Measurements from ENCODE around the gene ARHGAP24. TPM values are rescaled to one million over a fixed set of nuclear protein-coding genes. Genes with fewer than 3 reads are reported as not detected.
A peak's percentile ranks its signal among the peaks of the same experiment; 100 is the strongest.
"Not testable (repeated sequence)": the region's sequence is repeated elsewhere in the genome, so short reads cannot be mapped to it uniquely, and the experiment has no call there.

The ARHGAP24 gene
- total RNA-seq, 2 experiments from 2014 or later, result not detected

DNA sequence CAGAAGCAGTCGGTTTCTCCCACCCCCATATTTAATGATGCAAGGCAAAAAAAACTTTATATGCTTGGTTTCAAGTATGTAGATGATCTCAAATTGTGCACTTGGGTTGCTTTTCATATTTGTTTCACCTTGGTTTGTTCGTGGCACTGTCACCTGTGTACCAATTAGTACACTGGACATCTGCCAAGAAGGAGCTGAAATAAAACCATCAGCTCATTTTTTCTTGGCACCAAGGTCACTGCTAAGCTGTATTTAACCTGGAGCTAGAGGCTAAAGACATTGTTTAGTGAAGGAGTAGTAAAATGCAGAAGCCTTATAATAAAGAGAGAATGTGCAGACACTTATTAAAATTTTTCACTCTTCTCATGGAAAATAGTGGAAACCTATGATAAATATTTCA, 430.8 kb downstream of the ARHGAP24 start:
- ChIA-PET POLR2A (no interaction called here), CTCF (no interaction called here)
- H3K4me3 Mint-ChIP-seq, result no peak overlapping the region

DNA sequence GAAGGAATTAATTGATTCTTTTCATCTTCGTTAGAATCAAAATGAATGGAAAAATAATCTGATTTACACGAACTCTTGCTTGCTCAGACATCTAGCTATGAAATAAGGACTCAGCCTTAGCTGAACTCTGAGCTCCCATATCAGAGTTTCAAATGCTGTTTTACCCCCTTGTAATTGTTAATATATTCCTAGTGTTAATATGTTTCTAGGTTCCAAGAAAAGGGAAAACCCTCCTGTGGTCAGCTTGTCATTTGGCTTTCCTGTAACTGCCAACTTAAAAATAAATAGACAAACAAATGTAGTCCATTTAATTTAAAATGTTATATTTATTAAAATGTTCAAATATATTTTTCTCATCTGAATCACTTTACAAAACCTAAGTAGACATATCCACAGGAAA, 432.1 kb downstream of the ARHGAP24 start:
- H3K36me3 Mint-ChIP-seq (ENCODE audit: low read depth), result no peaks in the 10 kb centered on the region
- H3K9me3 Mint-ChIP-seq (ENCODE audit: low read depth), result no peaks in the 10 kb centered on the region
- POLR2A ChIA-PET, result no interaction called here
- H3K4me1 Mint-ChIP-seq, result no peaks in the 10 kb centered on the region
- no peak overlapping the region for H3K27ac Mint-ChIP-seq
- no peak overlapping the region for H3K4me3 Mint-ChIP-seq
- intact Hi-C loops (cut with DNase I, micrococcal nuclease), result no loop called here
- CTCF ChIA-PET, result no interaction called here
- H3K27me3 Mint-ChIP-seq, result no peaks in the 10 kb centered on the region
- ATAC-seq (no peak), DNase-seq (no peak)

More for the DNA sequence above, 430.8 kb downstream of the ARHGAP24 start:
- Mint-ChIP-seq H3K36me3 (ENCODE audit: low read depth) (no peaks in the 10 kb centered on the region), H3K27ac (no peak overlapping the region), H3K27me3 (no peaks in the 10 kb centered on the region), H3K9me3 (ENCODE audit: low read depth) (no peaks in the 10 kb centered on the region), H3K4me1 (no peaks in the 10 kb centered on the region)
- no peak for DNase-seq
- ATAC-seq, result no peak
- intact Hi-C loops (cut with DNase I, micrococcal nuclease), result no loop called here

DNA sequence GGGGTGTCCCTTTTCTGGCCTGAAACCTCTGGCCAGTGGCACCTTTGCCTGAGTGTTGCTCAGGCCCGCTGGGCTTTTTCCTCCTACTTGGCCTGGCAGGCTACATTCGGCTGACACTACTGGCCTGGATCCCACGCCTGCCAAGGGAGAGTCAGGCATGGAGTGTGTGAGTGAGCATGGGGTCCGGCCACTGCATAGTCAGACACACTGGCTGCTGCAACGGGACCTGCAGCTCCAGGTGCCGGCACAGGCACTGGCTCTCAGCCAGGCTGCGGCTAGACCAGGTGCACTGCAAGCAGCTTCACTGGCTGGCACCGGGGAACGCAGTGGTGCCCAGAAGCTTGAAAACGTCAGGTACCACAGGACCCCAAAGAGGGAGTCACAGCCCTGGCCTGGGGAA, 434.9 kb downstream of the ARHGAP24 start:
- Mint-ChIP-seq H3K36me3 (ENCODE audit: low read depth) (no peaks in the 10 kb centered on the region), H3K4me3 (no peak overlapping the region), H3K27ac (no peak overlapping the region), H3K27me3 (no peaks in the 10 kb centered on the region), H3K9me3 (ENCODE audit: low read depth) (no peaks in the 10 kb centered on the region), H3K4me1 (no peaks in the 10 kb centered on the region)
- no peak for DNase-seq
- ChIA-PET CTCF (interaction anchor here (0.5 kb wide), 1 partner anchor 182 kb away, joined by 4 read pairs; no protein-coding TSS in a partner anchor), POLR2A (no interaction called here)
- ATAC-seq, result no peak
- intact Hi-C loops (cut with DNase I, micrococcal nuclease), result no loop called here

DNA sequence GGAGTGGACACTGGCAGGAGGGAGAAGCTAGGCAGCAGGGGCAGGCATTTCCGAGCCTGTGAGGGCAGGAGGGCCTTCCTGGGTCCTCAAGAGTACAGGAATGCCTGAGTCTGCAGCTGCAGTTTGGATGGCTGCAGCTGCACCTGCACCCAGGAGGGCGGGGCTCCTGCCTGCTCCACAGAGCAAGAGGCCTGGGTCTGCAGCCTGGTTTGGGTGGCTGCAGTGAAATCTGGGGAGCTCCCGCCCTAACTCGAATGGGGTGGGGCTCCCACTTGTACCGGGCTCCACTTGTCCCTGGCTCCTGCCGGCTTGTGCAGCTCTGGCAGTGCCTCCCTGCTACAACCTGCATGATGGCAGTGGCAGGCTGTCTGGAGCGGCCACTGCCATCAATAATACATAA, 436.0 kb downstream of the ARHGAP24 start:
- H3K4me1 Mint-ChIP-seq, result no peaks in the 10 kb centered on the region
- H3K27ac Mint-ChIP-seq, result no peak overlapping the region
- H3K36me3 Mint-ChIP-seq (ENCODE audit: low read depth), result no peaks in the 10 kb centered on the region
- no peak overlapping the region for H3K4me3 Mint-ChIP-seq
- H3K27me3 Mint-ChIP-seq, result no peaks in the 10 kb centered on the region
- intact Hi-C loops (cut with DNase I, micrococcal nuclease), result no loop called here
- ChIA-PET CTCF (interaction anchor here (0.9 kb wide), 1 partner anchor 58 kb away, joined by 3 read pairs; no protein-coding TSS in a partner anchor), POLR2A (interaction anchor here (0.5 kb wide), 1 partner anchor 416 kb away, joined by 3 read pairs; no protein-coding TSS in a partner anchor)
- H3K9me3 Mint-ChIP-seq (ENCODE audit: low read depth), result no peaks in the 10 kb centered on the region
- ATAC-seq (no peak), DNase-seq (no peak)

DNA sequence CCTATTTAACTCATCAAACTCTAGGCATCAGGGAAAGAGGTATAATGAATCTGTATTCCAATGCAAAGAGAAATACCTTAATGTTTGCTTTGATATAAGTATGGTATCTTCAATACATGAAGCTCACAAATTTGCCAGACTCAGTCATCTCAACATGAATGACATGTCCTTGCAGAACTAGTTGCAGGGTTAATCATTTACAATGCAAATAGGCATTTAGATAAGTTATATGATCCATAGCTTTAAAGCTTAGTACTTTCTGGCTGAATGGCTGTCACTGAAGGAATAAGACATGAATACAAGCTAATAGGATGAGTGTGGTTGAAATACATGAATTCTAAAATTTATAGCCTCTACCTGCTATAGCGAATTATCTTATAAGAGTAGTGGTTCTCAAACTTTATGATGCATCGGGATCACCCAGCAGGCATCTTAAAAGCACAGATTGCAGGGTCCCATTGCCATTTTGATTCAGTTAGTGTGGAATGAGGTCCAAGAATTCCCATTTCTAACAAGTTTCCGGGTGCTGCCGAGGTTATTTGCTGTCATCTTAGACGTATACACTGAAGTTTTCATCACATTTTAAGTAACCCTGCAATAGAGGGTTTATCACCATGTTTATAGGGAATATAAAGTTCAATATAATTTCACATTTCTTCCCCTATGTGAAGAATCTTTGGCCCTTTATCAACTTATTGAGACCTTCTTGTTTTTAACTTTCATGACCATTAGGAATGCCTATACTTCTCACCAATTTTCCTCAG, 439.2 kb downstream of the ARHGAP24 start:
- H3K27me3 Mint-ChIP-seq, result no peaks in the 10 kb centered on the region
- ChIA-PET POLR2A (no interaction called here), CTCF (no interaction called here)
- H3K4me3 Mint-ChIP-seq, result no peak overlapping the region
- ATAC-seq, result no peak
- no peak for DNase-seq
- no peak overlapping the region for H3K27ac Mint-ChIP-seq
- H3K4me1 Mint-ChIP-seq, result no peaks in the 10 kb centered on the region
- intact Hi-C loops (cut with DNase I, micrococcal nuclease), result no loop called here
- no peaks in the 10 kb centered on the region for H3K36me3 Mint-ChIP-seq (ENCODE audit: low read depth)
- no peaks in the 10 kb centered on the region for H3K9me3 Mint-ChIP-seq (ENCODE audit: low read depth)

DNA sequence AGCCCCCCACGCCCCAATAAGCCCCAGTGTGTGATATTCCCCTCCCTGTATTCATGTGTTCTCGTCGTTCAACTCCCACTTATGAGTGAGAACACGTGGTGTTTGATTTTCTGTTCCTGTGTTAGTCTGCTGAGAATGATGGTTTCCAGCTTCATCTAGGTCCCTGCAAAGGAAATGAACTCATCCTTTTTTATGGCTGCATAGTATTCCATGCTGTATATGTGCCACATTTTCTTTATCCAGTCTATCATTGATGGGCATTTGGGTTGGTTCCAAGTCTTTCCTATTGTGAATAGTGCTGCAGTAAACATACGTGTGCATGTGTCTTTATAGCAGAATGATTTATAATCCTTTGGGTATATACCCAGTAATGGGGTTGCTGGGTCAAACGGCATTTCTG, 440.6 kb downstream of the ARHGAP24 start:
- H3K27ac Mint-ChIP-seq; H3K36me3 Mint-ChIP-seq (ENCODE audit: low read depth); intact Hi-C loops (cut with DNase I, micrococcal nuclease); POLR2A ChIA-PET; H3K4me3 Mint-ChIP-seq; H3K9me3 Mint-ChIP-seq (ENCODE audit: low read depth); CTCF ChIA-PET; ATAC-seq; H3K4me1 Mint-ChIP-seq; DNase-seq; H3K27me3 Mint-ChIP-seq: not testable (repeated sequence)

DNA sequence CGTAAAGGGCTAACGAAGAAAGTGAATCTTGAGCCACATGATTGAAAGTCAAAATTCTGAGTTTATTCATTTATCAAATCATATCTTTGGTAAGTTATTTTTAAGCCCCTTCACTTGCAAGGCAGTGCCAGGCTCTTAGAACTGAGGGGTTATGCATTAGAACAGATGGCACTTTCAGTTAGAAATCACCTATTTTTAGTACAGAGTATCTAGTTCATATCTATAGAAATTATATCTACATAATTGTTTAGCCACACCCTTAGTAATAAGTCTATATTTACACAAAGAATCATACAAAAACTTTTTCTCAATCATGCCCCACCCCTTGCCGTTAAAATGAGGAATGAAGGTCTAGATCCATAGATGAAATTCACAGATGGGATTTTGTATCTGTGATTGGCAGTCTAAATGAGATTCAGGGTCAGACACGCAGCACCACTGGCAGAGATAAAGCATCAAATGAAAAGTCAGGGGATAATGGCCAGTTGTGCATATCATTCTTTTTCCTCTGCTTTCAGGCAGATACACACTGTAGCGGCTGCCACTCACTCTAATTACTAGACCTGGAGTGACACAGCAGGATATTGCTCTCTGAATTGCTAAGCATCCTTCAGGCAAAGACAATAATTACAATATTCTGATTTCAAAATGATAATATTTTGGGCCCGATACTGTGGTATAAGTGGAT, 444.4 kb downstream of the ARHGAP24 start:
- intact Hi-C loops (cut with DNase I, micrococcal nuclease), result no loop called here
- Mint-ChIP-seq H3K4me1 (no peaks in the 10 kb centered on the region), H3K27ac (no peak overlapping the region), H3K9me3 (ENCODE audit: low read depth) (peaks cover 2% of the 10 kb centered on the region), H3K36me3 (ENCODE audit: low read depth) (no peaks in the 10 kb centered on the region), H3K27me3 (no peaks in the 10 kb centered on the region), H3K4me3 (no peak overlapping the region)
- ChIA-PET POLR2A (no interaction called here), CTCF (no interaction called here)
- DNase-seq (no peak), ATAC-seq (no peak)

DNA sequence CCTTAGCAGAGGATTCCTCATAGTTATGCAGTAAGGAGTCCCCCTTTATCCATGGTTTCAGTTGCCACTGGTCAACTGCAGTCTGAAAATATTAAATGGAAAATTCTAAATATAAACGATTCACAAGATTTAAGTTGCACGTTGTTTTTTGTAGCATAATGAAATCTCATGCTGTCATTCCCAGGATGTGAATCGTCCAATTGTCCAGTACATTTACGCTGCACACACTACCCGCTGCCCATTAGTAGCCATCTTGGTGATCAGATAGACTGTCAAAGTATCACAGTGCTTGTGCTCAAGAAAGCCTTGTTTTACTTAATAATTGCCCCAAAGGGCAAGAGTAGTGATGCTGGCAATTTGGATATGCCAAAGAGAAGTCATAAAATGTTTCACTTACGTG, 450.1 kb downstream of the ARHGAP24 start:
- intact Hi-C loops (cut with DNase I, micrococcal nuclease), result no loop called here
- DNase-seq, result no peak
- ChIA-PET CTCF (no interaction called here), POLR2A (no interaction called here)
- peaks cover 8% of the 10 kb centered on the region for H3K27me3 Mint-ChIP-seq
- no peak for ATAC-seq
- H3K36me3 Mint-ChIP-seq (ENCODE audit: low read depth), result no peaks in the 10 kb centered on the region
- H3K4me1 Mint-ChIP-seq, result peaks cover 5% of the 10 kb centered on the region
- no peak overlapping the region for H3K27ac Mint-ChIP-seq
- H3K4me3 Mint-ChIP-seq, result no peak overlapping the region
- no peaks in the 10 kb centered on the region for H3K9me3 Mint-ChIP-seq (ENCODE audit: low read depth)

DNA sequence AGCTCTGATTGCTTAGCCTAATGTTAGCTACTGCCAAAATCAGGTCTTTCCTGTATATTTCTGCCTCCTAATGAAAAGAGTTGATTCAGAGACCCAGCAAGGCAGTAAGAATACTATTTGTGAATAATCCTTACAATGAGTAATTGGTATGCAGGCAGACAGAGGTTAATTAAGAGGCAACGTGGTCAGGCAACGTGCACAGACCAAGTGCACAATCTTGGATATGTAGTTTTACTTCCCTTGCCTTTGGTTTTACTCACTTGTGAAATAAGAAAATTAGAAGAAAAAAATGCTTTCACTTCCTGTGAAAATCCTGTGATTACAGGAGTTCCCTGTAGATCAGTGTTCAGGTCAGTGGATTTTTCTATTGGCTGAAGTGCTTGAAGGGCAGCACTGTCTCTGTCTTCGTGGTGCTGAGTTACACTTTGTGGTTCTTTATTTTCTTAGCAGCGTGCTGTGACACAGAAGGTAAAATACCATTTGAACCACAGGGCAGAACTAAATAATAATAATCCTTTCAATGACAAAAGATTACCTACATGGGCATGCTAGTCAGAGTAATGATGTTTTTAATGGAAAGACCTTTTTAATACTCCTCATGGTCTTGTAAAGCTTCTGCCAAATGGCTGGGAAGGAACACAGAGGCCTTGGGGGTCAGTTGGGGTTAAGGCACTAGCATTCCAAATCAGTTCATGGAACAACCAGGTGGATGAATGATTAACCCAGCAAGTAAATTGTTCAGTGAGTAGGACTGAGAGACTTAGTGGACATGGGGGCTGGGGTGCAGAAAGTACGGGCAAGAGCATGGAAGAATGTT, 454.0 kb downstream of the ARHGAP24 start:
- POLR2A ChIA-PET, result no interaction called here
- intact Hi-C loops (cut with DNase I, micrococcal nuclease), result no loop called here
- Mint-ChIP-seq H3K27ac (no peak overlapping the region), H3K9me3 (ENCODE audit: low read depth) (no peaks in the 10 kb centered on the region), H3K4me1 (peaks cover 5% of the 10 kb centered on the region), H3K27me3 (peaks cover 8% of the 10 kb centered on the region), H3K36me3 (ENCODE audit: low read depth) (no peaks in the 10 kb centered on the region), H3K4me3 (no peak overlapping the region)
- no peak for DNase-seq
- CTCF ChIA-PET, result no interaction called here
- no peak for ATAC-seq

DNA sequence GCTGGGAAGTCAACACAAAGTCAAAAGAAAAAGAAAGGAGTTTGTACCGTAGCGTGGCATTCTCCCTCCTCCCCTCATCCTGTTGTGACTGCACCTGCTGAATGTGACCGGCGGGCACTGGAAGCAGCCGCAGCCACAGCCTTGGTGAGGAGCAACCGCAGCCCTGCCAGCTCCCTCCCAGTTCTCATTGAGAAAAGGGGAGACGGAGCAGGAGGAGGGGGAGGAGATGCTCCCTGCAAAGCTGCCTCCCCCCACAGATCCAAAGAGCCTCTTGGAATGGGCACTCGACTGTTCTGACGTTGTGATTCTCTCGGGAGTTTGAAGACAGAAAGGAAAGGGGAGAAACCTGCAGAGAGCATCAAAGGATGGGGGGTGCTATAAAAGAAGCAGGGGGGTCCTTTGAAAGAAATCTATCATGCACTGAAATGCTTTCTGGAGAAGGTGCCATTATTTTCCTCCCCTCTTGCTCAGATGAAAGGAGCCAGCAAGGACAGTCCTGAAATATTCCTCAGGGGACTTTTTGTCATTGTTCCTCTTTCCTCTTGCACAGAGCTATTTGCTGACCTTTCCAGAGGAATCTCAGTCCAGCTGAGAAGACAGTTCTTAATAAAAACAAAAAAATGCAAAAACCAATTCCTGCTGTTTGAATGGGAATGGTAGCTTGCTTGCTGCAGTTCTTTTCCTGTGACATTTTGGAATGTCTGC, 455.2 kb downstream of the ARHGAP24 start:
- ATAC-seq, result no peak
- Mint-ChIP-seq H3K27me3 (peaks cover 8% of the 10 kb centered on the region), H3K4me3 (no peak overlapping the region), H3K4me1 (peaks cover 5% of the 10 kb centered on the region), H3K36me3 (ENCODE audit: low read depth) (no peaks in the 10 kb centered on the region), H3K9me3 (ENCODE audit: low read depth) (no peaks in the 10 kb centered on the region), H3K27ac (no peak overlapping the region)
- ChIA-PET CTCF (no interaction called here), POLR2A (no interaction called here)
- DNase-seq, result peak; percentile 9
- intact Hi-C loops (cut with DNase I, micrococcal nuclease), result no loop called here

DNA sequence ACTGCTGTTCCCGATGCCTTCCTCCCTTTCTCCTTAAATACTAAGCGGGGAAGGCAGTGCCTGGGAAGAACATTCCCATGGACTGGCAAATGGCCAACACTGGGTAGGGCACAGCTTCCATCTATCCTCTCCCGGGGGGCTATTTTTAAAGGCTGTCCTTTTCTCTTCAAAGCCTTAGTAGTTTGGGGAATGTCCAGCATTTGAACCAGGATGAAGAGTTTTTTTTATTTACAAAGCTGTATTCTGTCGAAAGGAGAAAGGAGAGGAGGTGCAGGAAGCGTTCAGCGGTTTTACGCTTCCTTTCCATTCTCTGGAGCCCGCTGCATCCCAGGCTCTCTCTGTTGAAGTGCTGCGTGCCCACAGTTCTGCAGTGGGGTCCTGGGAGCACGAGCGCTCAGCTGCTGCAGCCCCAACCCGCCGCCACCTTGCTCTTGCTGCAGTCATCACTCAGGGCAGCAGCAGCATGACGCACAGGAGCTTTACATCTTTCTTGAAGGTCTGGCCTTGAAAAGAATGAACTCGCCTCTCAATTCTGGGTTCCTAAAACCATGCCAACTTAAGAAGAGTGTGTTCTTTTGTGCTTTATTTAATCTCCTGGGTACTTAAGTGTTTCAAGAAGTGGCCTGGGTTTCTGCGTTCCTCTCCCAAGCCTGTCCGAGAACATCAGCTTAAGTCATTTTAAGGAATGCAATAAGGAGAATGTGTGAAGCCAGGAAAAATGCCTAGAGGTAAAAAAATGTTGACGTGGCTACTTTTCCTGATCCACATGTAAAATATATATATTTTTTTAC, 457.7 kb downstream of the ARHGAP24 start:
- Mint-ChIP-seq H3K4me3 (no peak overlapping the region), H3K27me3 (peaks cover 11% of the 10 kb centered on the region), H3K36me3 (ENCODE audit: low read depth) (no peaks in the 10 kb centered on the region), H3K27ac (no peak overlapping the region), H3K9me3 (ENCODE audit: low read depth) (no peaks in the 10 kb centered on the region), H3K4me1 (peaks cover 5% of the 10 kb centered on the region)
- ChIA-PET CTCF (no interaction called here), POLR2A (no interaction called here)
- intact Hi-C loops (cut with DNase I, micrococcal nuclease), result no loop called here
- no peak for DNase-seq
- no peak for ATAC-seq

Measured in activated CD4-positive, alpha-beta T cell treated with anti-CD3 and anti-CD28 coated beads for 36 hours (primary cell).